Measurements from ENCODE around the gene FBXW8. TPM values are rescaled to one million over a fixed set of nuclear protein-coding genes. Genes with fewer than 3 reads are reported as not detected.

Gene FBXW8
- total RNA-seq, 1 experiment from 2014 or later: 9.1 TPM

DNA sequence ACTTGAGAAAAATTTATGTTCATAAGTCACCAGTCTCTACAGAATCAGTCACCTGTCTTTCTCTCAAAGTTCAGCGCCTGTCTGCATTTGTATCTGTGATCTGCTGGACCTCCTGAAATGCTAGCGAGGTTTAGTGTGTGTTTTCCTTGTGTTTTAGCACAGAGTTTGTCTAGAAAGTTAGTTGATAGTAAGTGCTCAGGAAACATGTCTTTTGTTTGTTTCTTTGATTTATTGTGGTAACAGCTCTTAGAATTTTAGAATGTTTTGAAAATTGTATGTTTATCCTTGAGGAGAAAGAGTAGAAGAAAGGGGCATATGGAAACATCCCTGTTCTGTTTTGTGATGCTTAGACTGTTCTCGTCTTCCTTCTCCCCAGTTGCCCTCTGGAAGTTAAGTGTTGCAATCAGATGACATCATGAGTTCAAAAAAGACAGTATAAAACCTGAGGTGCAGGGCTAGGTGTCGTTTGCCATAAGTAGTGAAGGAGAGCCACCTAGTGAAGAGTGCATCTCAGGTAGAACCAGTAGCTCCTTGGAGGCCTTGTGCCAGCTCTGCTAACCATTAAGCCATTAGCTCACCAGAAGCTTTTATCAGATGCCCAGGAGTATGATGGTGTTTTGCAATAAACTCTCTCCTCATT, 44.8 kb downstream of the FBXW8 start:
- DNase-seq (ENCODE audit: low read depth): peak; percentile 41

DNA sequence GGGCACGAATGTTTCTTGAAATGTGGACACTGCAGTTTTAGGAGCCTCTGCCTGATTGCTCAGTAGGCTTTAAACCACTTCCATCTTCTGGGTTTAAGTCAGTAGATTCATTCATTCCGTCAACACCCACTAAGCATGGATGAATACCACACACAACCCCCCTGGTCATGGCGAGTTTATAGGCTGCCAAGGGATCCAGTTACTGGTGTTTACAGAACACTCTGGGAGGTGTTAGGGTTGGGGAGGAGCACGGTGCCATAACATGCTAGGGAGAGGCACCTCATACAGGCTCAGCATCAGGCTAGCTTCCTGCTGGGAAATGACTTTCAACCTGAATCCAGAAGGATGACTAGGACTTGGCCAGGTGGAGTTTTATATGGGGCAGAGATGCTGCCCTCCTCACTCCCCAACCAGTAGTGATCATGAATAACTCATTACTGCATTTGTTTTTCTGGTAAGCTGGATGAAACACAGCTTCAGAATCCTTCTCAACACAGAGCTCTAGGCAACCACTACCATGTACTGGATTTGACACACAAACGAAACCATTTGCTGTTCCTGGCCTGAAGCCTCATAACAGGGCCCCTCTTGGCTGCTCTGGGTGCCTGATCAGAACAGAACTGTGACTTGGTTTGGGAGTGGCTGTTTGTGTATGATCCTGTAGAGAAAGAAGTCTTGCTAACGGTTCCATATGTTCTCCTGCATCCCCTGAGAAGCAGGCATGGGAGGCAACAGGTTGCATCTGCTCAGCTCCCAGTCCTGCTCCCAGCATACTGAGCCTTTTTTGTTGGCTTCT, 47.9 kb downstream of the FBXW8 start:
- peak; percentile 64 for DNase-seq (ENCODE audit: low read depth)

DNA sequence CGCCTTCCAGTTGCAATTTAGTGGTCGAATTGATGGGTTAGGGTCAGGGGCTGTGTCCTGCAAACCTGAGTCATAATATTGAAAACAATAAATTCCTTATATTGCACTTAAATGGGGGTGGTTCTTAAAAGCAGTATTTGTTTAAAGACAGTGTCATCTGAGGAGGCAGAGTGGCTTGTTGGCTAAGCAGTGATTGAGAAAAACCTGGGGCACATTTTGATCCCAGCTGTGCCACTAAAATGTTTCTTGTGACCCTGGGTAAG, 48.4 kb downstream of the FBXW8 start:
- no peak for DNase-seq (ENCODE audit: low read depth)

DNA sequence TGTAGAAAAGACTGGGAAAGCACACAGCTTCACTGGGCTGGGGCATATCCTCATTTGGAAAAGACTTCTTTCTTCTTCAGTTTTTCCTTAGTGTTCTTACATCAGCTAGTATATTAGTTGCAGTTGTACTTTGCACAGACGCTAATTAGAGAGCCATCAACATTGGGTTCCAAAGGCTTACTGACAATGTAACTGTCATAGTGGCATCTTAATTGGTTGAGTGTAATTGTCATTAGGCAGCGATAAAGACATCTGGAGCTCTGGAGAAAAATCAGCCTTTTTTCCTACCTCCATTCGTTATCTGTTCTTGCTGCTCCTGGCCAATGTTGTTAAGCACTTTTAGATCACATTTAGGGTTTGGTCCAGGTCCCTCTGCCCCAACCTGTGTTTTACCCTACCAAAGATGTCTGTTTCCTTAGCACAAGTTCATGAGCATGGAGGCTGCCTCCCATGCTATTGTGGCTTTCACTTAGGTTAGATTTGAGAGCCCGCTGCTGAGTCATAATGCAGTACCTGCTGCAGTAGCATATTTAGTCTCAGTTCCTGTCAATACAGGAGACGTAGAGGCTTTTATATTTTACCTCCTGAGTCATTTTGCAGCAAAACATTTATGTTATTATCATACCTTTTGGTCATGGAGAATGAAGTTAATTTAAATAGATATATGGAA, 49.2 kb downstream of the FBXW8 start:
- DNase-seq (ENCODE audit: low read depth): peak; percentile 8

DNA sequence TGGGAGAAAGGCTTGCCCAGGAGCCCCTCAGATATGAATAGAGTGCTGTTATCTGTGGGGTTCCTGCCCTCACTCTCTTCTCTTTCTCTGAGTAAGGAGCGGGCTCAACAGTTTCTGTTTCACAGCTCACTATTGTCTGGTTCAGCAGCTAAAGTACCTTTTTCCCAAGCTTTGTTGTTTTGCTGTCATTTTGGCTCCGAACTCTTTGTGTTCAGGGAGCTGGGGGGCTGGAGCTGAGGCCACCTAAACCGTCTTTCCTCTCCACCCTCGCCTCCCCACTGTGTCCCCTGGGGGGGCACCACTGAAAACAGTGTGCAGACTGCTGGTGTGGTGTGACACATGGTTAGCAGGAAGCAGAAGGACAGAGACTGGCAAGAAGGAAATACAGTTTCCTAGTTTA, 51.4 kb downstream of the FBXW8 start:
- DNase-seq (ENCODE audit: low read depth): no peak

DNA sequence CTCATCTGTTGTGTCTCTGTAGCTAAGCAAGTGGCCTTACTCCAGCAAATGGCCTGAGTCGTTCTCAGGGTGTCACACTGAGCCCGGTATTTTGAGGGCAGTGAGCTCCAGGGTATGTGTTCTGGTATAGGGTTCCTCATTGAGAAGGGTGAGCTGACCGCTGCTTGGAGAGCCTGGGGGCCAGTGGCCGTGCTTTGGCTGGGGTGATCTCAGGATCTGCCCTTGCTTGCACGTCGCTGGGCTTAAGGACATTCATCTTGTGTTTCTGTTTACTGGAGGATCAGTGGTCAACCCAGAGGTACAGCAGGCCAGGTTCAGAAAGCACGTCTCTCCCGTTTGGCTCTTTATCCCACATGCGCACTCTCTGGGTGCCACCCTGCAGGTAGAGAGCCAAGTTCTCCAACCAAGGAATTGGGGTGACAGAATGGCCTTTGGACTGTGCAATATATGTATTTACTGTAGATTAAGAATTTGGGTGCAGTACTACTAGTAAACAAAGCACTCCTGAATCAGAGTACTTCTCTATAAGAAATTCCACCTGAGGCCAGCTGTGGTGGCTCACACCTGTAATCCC, 52.1 kb downstream of the FBXW8 start:
- DNase-seq (ENCODE audit: low read depth): no peak

DNA sequence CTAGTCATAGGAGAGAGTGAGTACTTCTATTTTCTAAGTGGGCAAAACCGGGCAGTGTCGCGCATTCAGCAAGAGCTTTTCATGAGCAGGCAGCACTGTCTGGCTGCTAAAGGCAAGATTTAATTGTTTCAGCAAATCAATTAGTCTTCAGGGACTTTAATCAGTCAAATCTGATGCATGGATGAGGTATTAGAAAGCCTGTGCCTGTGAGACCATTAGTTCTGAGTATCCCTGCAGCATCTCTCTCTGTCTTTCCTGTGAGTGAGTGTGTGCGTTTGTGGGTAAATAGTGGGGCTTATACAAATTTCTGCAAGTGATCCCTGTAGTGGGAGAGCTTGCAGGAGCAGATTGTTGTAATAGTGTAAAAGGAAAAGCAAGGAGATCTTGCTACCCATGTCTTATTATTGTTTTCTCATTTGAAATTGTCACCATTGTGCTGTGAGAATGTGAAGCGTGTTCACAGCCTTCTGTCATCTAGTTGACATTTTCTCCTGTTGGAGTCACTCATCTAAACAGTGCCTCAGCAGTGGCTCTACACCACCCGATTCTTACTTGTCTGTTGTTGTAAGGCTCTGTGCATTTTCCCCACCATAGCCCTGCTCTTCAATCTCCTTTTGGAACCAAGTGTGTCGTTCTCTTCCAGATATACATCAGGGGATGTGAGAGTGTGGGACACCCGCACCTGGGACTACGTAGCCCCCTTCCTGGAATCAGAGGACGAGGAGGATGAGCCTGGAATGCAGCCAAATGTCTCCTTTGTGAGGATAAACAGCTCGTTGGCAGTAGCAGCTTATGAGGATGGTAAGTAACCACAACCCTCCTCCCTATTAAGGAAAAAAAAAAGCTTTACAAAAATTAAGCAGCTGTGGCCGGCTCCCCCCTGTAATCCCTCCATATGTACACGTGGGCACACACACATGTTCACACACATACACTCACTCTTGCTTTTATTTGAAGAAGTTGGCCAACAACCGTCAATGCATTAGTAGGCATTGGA, 53.6 kb downstream of the FBXW8 start:
- DNase-seq (ENCODE audit: low read depth): no peak

DNA sequence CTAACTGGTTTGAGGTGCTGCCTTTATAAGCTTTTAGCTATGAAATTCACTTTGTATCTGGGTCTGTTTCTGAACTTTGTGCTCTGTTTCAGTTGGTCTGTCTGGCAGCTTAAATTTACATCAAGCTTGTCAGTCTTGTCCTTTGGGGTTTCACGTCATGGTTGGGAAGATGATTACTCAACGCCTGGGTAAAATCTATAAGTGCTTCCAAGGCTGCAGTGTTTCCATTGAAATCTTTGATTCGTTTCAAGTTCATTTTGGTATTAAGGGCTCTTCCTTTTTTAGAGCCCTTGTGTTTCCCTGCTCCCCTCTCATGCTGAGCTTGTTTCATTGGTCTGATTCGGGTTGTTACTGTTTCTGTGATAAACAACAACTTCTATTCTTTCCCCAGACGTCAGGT, 58.2 kb downstream of the FBXW8 start:
- no peak for DNase-seq (ENCODE audit: low read depth)

DNA sequence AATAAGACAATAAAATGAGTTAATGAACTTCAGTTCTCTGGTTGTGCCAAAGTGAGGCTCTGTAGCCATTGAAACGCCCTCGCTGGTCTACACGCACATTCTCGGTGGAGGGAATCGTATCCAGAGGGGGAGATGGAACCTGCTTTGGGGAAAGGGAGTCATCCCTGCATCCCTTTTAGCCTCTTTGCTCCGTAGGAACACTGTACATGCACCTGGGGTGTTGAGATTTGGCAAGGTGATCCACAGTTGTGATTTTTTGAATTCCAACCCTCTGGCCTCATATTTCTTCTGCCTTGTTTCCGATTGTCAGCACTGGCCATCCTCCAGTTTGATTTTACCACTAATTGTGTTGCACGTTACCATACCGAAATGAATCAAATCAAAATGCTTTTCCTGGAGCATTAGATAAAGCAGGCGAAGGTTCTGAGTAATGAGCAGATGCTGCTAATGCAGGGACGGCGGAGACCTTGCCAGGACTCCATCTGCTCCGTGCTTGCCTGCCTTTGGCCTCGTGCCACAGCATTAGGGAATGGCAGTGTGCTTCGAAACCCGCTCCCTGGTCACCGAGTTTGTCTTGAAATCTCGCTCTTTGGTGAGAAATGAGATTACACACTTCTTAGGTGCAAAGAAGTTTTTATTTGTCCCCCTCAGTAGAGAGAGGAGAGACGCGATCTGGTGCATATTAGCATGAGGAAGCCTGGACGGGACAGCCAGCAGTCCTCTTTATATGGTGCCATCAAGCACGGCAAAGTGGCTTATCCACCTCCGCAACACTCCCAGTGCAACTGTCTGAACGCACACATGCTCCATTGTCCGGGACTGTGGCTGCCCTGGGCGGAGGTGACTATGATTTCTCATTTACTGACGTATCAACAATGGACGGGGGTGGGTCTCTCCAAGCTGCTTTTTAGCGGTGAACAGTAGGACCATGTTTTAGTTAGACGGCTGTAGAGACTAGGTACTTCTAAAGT, 59.1 kb downstream of the FBXW8 start:
- DNase-seq (ENCODE audit: low read depth): no peak

DNA sequence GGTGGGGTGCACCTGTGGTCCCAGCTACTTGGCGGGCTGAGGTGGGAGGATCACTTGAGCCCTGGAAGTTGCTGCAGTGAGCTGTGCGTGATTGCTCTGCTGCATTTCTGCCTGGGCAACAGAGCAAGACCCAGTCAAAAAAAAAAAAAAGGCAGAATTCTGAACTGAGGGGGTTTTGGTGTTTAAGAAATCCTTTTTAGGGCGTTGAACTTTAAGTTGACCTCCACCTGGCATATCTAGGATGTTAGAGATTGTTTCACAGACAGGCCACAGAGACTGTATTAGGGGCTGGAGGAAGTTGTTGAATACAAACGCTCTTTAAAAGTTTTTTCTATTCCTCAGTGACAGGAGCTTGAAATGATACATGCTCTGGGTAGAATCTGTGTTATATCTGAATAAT, 60.5 kb downstream of the FBXW8 start:
- no peak for DNase-seq (ENCODE audit: low read depth)

DNA sequence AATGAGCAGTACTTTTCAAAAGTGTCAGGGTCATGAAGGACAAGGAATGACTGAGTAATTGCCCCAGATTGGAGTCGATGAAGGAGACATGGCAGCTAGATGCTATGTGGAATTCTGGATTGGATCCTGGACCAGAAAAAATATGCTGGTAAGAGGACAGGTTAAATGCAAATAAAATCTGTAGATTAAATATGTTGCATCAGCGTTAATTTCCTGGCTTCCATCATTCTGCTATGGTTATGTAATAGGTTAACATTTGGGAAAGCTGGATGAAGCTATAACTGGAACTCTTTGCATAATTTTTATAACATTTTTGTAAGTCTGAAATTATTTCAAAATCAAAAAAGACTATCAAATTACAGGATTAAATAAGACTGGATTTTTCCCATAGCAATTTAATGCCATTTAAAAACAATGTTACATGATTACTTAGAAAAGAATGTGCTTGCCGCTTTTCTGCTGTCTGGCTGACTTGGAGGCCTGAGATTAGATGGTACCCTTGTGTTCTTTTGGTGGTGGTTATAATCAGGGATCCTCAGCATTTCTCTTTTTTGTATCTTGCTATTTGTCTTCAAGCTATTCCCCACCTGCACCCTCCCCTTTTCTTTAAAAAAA, 65.1 kb downstream of the FBXW8 start:
- DNase-seq (ENCODE audit: low read depth): no peak

DNA sequence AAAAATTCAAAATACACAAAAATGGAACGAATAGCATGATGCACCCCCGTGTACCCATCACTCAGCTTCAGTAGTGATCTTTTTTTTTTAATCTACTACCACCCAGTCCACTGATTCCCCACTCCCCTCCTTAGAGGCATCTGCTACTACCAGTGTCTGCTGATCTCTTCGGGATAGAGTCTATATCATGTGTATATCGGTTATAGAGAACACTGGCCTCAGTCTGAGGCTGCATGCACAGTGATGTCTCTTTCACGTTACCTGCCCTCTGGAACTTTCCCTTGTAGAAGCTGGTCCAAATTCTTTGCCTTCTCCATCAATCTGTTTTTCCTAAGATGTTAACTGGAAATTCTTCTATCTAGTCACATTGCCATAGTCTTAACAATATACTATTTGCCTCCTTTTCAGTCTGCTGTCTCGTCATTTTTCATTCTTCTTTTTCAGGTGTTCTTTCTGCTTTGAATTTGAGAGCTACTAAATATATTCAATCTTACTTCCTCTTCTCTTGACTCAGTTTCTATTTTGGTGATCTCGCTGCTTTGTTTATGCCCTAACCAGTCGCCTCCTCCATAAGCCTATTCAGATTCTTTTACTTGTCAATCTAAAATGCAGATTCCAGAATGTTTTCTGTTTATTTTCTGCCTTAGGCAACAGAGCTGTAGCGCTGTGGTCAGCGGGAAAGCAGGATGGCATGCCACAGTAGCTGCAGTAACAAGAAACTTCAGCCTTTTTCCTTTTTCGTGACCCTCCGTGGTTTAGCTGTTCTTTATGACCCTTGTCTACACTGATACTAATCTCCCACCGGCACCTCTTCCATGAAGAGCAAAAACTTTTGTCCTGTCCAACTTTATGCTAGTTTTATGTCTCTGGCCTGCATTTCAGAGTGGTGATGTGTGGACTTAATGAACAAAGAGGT, 67.0 kb downstream of the FBXW8 start:
- DNase-seq (ENCODE audit: low read depth): no peak

DNA sequence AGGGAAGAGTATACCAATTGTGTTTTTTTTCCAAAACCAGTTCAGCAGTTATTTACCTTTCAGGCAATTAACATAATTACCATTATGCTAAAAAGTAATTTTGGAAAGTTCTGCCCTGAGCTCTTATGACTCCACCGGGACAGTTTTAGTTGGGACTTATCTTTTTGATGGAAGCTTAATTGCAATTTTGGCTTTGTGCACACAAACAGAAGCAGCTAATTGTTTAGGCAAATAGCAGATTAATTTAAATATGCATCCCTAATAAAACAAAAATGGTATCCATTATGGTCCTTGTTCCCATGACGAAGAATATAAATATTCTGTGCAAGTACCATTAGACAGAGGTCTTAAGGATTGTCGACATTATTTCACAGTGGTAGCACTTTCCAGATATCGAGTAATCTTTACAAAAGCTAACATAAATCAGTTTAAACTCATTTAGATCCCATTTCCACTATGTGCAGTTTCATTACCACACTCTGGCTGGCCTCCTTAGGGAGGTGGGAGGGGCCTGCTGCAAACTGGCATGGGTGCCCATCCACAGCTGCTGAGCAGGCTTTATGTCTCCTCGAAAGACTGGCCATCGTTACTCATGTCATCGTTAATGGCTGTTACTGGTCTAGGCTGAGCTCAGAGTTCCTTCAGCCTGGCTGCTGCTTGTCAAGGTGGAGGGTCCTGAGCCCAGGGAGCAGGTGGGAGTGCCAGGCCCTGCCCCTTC, 68.2 kb downstream of the FBXW8 start:
- DNase-seq (ENCODE audit: low read depth): no peak

DNA sequence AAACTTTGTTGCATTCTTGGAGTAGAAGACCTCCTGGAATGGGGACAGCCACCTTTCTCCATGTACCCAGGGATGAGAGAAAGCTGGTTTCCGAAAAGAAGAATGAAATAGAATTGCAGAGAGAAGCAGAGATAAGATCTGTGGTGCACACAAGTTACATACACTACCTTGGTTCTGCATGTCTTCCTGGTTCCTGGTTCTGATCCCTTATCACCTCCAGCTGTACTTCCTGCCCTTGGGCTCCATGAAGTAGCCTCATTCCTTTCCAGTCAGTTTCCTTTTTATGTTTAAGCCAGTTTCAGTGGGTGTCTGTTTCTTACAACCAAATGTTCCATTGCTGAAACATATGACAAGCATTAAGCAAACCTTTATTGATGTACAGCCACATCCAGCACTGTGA, 69.3 kb downstream of the FBXW8 start:
- DNase-seq (ENCODE audit: low read depth): no peak

DNA sequence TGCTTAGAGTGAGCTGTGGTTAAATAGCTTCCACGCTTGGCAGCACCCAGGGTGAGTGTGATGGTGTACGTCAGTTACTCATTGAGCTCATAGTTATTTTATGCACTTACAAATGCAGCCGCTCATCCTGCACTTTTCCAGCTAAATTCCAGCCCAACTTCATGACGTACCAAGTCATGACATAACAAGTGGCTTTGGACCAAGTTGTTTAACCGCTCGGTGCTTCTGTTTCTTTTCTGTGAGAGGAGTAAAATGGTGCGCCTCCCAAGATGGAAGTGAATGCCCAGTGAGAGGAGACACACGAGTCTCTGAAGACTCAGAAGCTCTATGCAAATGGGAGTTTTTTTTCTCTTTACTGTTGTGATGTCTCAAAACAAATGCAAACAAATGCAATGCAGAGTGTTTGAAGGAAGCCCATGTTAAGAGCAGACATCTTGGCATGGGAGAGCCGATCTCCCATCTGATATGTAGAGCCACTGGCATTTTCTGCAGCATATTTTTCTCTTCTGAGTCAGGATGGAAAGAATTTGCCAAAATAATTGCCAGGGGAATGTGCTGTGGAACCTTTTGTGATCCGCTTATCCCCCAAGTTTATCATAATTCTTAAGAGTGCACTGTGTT, 72.2 kb downstream of the FBXW8 start:
- no peak for DNase-seq (ENCODE audit: low read depth)

DNA sequence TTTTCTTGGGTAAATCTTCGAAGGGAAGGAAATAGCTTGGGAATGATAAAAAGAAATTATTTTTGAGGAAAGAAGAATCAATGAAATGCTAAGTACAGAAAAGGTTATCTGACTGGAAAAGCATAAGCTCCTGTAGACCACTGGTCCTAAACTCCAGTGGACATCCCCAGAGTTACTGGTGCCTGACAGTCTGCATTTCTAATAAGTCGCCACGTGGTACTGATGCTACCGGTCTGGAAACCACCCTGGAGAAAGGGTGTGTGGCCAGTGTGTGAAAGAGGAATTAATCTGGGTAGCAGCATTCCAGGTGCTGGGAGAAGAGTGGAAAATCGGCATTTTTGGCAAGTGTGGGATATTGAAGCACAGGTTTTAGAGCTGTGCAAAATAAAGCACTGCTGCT, 73.3 kb downstream of the FBXW8 start:
- no peak for DNase-seq (ENCODE audit: low read depth)

DNA sequence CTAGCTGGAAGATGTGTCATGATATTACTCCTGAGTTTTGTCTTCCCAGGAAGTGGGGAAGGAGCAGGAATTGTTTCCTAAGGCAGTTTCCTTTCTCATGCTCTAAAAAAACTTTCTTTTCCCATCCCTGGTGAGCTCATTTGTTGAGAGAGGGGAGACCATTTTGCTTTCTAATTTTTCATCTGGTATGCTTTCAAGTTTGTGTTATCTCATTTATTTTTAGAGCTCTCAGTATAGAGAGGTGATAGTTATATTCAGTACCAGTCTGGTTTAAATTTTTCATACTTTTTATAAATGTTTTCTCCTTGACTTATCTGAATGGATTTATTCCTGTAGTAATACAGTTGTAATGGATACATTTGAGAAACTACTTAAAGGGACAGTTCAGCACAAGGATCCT, 79.6 kb downstream of the FBXW8 start:
- no peak for DNase-seq (ENCODE audit: low read depth)
